ENCODE results near the gene ANKRD31.
"Not testable (repeated sequence)": the region's sequence is repeated elsewhere in the genome, so short reads cannot be mapped to it uniquely, and the experiment has no call there.

The ANKRD31 gene

GRCh38 chr5:75167345-75167744, 69.3 kb downstream of the ANKRD31 start:
- H3K4me1 ChIP-seq (ENCODE audit: control insufficient read depth in 1 of 2, insufficient read depth in 2 of 2, low read length in 2 of 2): peaks cover 15 to 26% of the 10 kb centered on the region in 2 donors
- H3K9ac ChIP-seq (ENCODE audit: low read depth in 1 of 2, low read length in 2 of 2): no peak overlapping the region
- no peaks in the 10 kb centered on the region for H3K27me3 ChIP-seq (ENCODE audit: control insufficient read depth in 1 of 2, insufficient read depth in 2 of 2, low read length in 2 of 2)
- no peak overlapping the region for H3K4me3 ChIP-seq (ENCODE audit: low read depth in 1 of 2, low read length in 2 of 2)
- H3K36me3 ChIP-seq (ENCODE audit: control insufficient read depth in 1 of 2, insufficient read depth in 2 of 2, low read length in 2 of 2): no peaks in the 10 kb centered on the region
- H3K9me3 ChIP-seq (ENCODE audit: control insufficient read depth in 1 of 2, low read length in 2 of 2): no peaks in the 10 kb centered on the region
- no peak overlapping the region for H3K27ac ChIP-seq (ENCODE audit: low read depth, low read length)

- H3K36me3 ChIP-seq (ENCODE audit: control insufficient read depth in 1 of 2, insufficient read depth in 2 of 2, low read length in 2 of 2); H3K4me3 ChIP-seq (ENCODE audit: low read depth in 1 of 2, low read length in 2 of 2); H3K9ac ChIP-seq (ENCODE audit: low read depth in 1 of 2, low read length in 2 of 2); H3K27ac ChIP-seq (ENCODE audit: low read depth, low read length); H3K4me1 ChIP-seq (ENCODE audit: control insufficient read depth in 1 of 2, insufficient read depth in 2 of 2, low read length in 2 of 2); H3K27me3 ChIP-seq (ENCODE audit: control insufficient read depth in 1 of 2, insufficient read depth in 2 of 2, low read length in 2 of 2): not testable (repeated sequence)
- peaks cover 12 to 17% of the 10 kb centered on the region in 2 donors for H3K9me3 ChIP-seq (ENCODE audit: control insufficient read depth in 1 of 2, low read length in 2 of 2)
Measured at GRCh38 chr5:75161508-75161907, 75.2 kb downstream of the ANKRD31 start.

GRCh38 chr5:75156585-75156984, 80.1 kb downstream of the ANKRD31 start:
- H3K27ac ChIP-seq (ENCODE audit: low read depth, low read length): no peak overlapping the region
- no peak overlapping the region for H3K4me3 ChIP-seq (ENCODE audit: low read depth in 1 of 2, low read length in 2 of 2)
- no peaks in the 10 kb centered on the region for H3K27me3 ChIP-seq (ENCODE audit: control insufficient read depth in 1 of 2, insufficient read depth in 2 of 2, low read length in 2 of 2)
- H3K9ac ChIP-seq (ENCODE audit: low read depth in 1 of 2, low read length in 2 of 2): no peak overlapping the region
- no peaks in the 10 kb centered on the region for H3K4me1 ChIP-seq (ENCODE audit: control insufficient read depth in 1 of 2, insufficient read depth in 2 of 2, low read length in 2 of 2)
- no peaks in the 10 kb centered on the region for H3K36me3 ChIP-seq (ENCODE audit: control insufficient read depth in 1 of 2, insufficient read depth in 2 of 2, low read length in 2 of 2)
- peaks cover 5 to 12% of the 10 kb centered on the region in 2 donors for H3K9me3 ChIP-seq (ENCODE audit: control insufficient read depth in 1 of 2, low read length in 2 of 2)

GRCh38 chr5:75152860-75153259, 83.8 kb downstream of the ANKRD31 start:
- H3K27me3 ChIP-seq (ENCODE audit: control insufficient read depth in 1 of 2, insufficient read depth in 2 of 2, low read length in 2 of 2): no peaks in the 10 kb centered on the region
- H3K27ac ChIP-seq (ENCODE audit: low read depth, low read length): no peak overlapping the region
- H3K9ac ChIP-seq (ENCODE audit: low read depth in 1 of 2, low read length in 2 of 2): no peak overlapping the region
- H3K4me3 ChIP-seq (ENCODE audit: low read depth in 1 of 2, low read length in 2 of 2): no peak overlapping the region
- H3K9me3 ChIP-seq (ENCODE audit: control insufficient read depth in 1 of 2, low read length in 2 of 2): no peaks in the 10 kb centered on the region
- no peaks in the 10 kb centered on the region for H3K36me3 ChIP-seq (ENCODE audit: control insufficient read depth in 1 of 2, insufficient read depth in 2 of 2, low read length in 2 of 2)
- H3K4me1 ChIP-seq (ENCODE audit: control insufficient read depth in 1 of 2, insufficient read depth in 2 of 2, low read length in 2 of 2): no peaks in the 10 kb centered on the region

GRCh38 chr5:75148051-75148450, 88.6 kb downstream of the ANKRD31 start:
- Histone ChIP-seq H3K36me3 (ENCODE audit: control insufficient read depth in 1 of 2, insufficient read depth in 2 of 2, low read length in 2 of 2) (no peaks in the 10 kb centered on the region), H3K27me3 (ENCODE audit: control insufficient read depth in 1 of 2, insufficient read depth in 2 of 2, low read length in 2 of 2) (no peaks in the 10 kb centered on the region), H3K9me3 (ENCODE audit: control insufficient read depth in 1 of 2, low read length in 2 of 2) (no peaks in the 10 kb centered on the region), H3K4me3 (ENCODE audit: low read depth in 1 of 2, low read length in 2 of 2) (no peak overlapping the region), H3K9ac (ENCODE audit: low read depth in 1 of 2, low read length in 2 of 2) (no peak overlapping the region), H3K4me1 (ENCODE audit: control insufficient read depth in 1 of 2, insufficient read depth in 2 of 2, low read length in 2 of 2) (no peaks in the 10 kb centered on the region), H3K27ac (ENCODE audit: low read depth, low read length) (no peak overlapping the region)

GRCh38 chr5:75142566-75143136, 94.0 kb downstream of the ANKRD31 start:
- Histone ChIP-seq H3K9ac (ENCODE audit: low read depth in 1 of 2, low read length in 2 of 2) (no peak overlapping the region), H3K9me3 (ENCODE audit: control insufficient read depth in 1 of 2, low read length in 2 of 2) (no peaks in the 10 kb centered on the region)

GRCh38 chr5:75140277-75140676, 96.4 kb downstream of the ANKRD31 start:
- H3K36me3 ChIP-seq (ENCODE audit: control insufficient read depth in 1 of 2, insufficient read depth in 2 of 2, low read length in 2 of 2): no peaks in the 10 kb centered on the region
- H3K27me3 ChIP-seq (ENCODE audit: control insufficient read depth in 1 of 2, insufficient read depth in 2 of 2, low read length in 2 of 2): no peaks in the 10 kb centered on the region
- no peak overlapping the region for H3K4me3 ChIP-seq (ENCODE audit: low read depth in 1 of 2, low read length in 2 of 2)
- no peak overlapping the region for H3K27ac ChIP-seq (ENCODE audit: low read depth, low read length)
- H3K4me1 ChIP-seq (ENCODE audit: control insufficient read depth in 1 of 2, insufficient read depth in 2 of 2, low read length in 2 of 2): no peaks in the 10 kb centered on the region
- no peaks in the 10 kb centered on the region for H3K9me3 ChIP-seq (ENCODE audit: control insufficient read depth in 1 of 2, low read length in 2 of 2)
- no peak overlapping the region for H3K9ac ChIP-seq (ENCODE audit: low read depth in 1 of 2, low read length in 2 of 2)

More at GRCh38 chr5:75142566-75143136, 94.0 kb downstream of the ANKRD31 start:
- Histone ChIP-seq H3K4me1 (ENCODE audit: control insufficient read depth in 1 of 2, insufficient read depth in 2 of 2, low read length in 2 of 2) (no peaks in the 10 kb centered on the region), H3K4me3 (ENCODE audit: low read depth in 1 of 2, low read length in 2 of 2) (no peak overlapping the region), H3K36me3 (ENCODE audit: control insufficient read depth in 1 of 2, insufficient read depth in 2 of 2, low read length in 2 of 2) (no peaks in the 10 kb centered on the region), H3K27me3 (ENCODE audit: control insufficient read depth in 1 of 2, insufficient read depth in 2 of 2, low read length in 2 of 2) (no peaks in the 10 kb centered on the region), H3K27ac (ENCODE audit: low read depth, low read length) (no peak overlapping the region)

- Histone ChIP-seq H3K4me3 (ENCODE audit: low read depth in 1 of 2, low read length in 2 of 2) (no peak overlapping the region), H3K9ac (ENCODE audit: low read depth in 1 of 2, low read length in 2 of 2) (no peak overlapping the region), H3K36me3 (ENCODE audit: control insufficient read depth in 1 of 2, insufficient read depth in 2 of 2, low read length in 2 of 2) (no peaks in the 10 kb centered on the region), H3K4me1 (ENCODE audit: control insufficient read depth in 1 of 2, insufficient read depth in 2 of 2, low read length in 2 of 2) (no peaks in the 10 kb centered on the region), H3K27ac (ENCODE audit: low read depth, low read length) (no peak overlapping the region), H3K27me3 (ENCODE audit: control insufficient read depth in 1 of 2, insufficient read depth in 2 of 2, low read length in 2 of 2) (no peaks in the 10 kb centered on the region), H3K9me3 (ENCODE audit: control insufficient read depth in 1 of 2, low read length in 2 of 2) (no peaks in the 10 kb centered on the region)
Measured at GRCh38 chr5:75138689-75139088, 98.0 kb downstream of the ANKRD31 start.

- Histone ChIP-seq H3K9me3 (ENCODE audit: control insufficient read depth in 1 of 2, low read length in 2 of 2) (no peaks in the 10 kb centered on the region), H3K9ac (ENCODE audit: low read depth in 1 of 2, low read length in 2 of 2) (no peak overlapping the region), H3K27ac (ENCODE audit: low read depth, low read length) (no peak overlapping the region), H3K36me3 (ENCODE audit: control insufficient read depth in 1 of 2, insufficient read depth in 2 of 2, low read length in 2 of 2) (no peaks in the 10 kb centered on the region), H3K4me3 (ENCODE audit: low read depth in 1 of 2, low read length in 2 of 2) (no peak overlapping the region), H3K27me3 (ENCODE audit: control insufficient read depth in 1 of 2, insufficient read depth in 2 of 2, low read length in 2 of 2) (no peaks in the 10 kb centered on the region), H3K4me1 (ENCODE audit: control insufficient read depth in 1 of 2, insufficient read depth in 2 of 2, low read length in 2 of 2) (no peaks in the 10 kb centered on the region)
Measured at GRCh38 chr5:75130818-75131349, 105.8 kb downstream of the ANKRD31 start.

GRCh38 chr5:75116856-75117255, 119.8 kb downstream of the ANKRD31 start:
- Histone ChIP-seq H3K4me1 (ENCODE audit: control insufficient read depth in 1 of 2, insufficient read depth in 2 of 2, low read length in 2 of 2) (peaks cover 0 to 5% of the 10 kb centered on the region in 2 donors), H3K27me3 (ENCODE audit: control insufficient read depth in 1 of 2, insufficient read depth in 2 of 2, low read length in 2 of 2) (no peaks in the 10 kb centered on the region), H3K27ac (ENCODE audit: low read depth, low read length) (no peak overlapping the region)

More at GRCh38 chr5:75116856-75117255, 119.8 kb downstream of the ANKRD31 start:
- Histone ChIP-seq H3K9me3 (ENCODE audit: control insufficient read depth in 1 of 2, low read length in 2 of 2) (no peaks in the 10 kb centered on the region), H3K36me3 (ENCODE audit: control insufficient read depth in 1 of 2, insufficient read depth in 2 of 2, low read length in 2 of 2) (no peaks in the 10 kb centered on the region), H3K4me3 (ENCODE audit: low read depth in 1 of 2, low read length in 2 of 2) (no peak overlapping the region), H3K9ac (ENCODE audit: low read depth in 1 of 2, low read length in 2 of 2) (no peak overlapping the region)

Data from duodenal mucosa (tissue), 2 donors.